Keratinocyte (primary cell): ENCODE results near the gene TNS1. TPM values are rescaled to one million over a fixed set of nuclear protein-coding genes. Genes with fewer than 3 reads are reported as not detected.

Experiments
- DNase-seq: peaks from one replicate; pipeline ENCODE4 v3.0.0-alpha.2; 2011; ENCODE audit warnings: low read depth, missing footprints, low spot score
- FAIRE-seq: peaks from 2 replicates; lab custom pipeline; 2011; peaks lifted over from hg19 to GRCh38; lab: Jason Lieb, UNC
- H2AFZ ChIP-seq: 2 replicates; pipeline ENCODE4 v1.6.0; 2012; ENCODE audit warnings: low read length, control low read depth, inconsistent platforms; ENCODE audit not compliant: control insufficient read depth
- H3K27ac ChIP-seq: 2 replicates; pipeline ENCODE4 v1.5.1; 2011; ENCODE audit warnings: low read length; ENCODE audit not compliant: control insufficient read depth, insufficient read depth
- H3K27me3 ChIP-seq: 3 replicates; pipeline ENCODE4 v1.6.0; 2011; ENCODE audit warnings: low read length; ENCODE audit not compliant: control insufficient read depth, insufficient read depth; ENCODE audit errors: extremely low read depth
- H3K36me3 ChIP-seq, 2 experiments: 2 replicates in 1 of 2; 3 replicates in 1 of 2; pipeline ENCODE4 v1.5.1; 2011; ENCODE audit warnings: low read length in 2 of 2, mild to moderate bottlenecking in 1 of 2; ENCODE audit not compliant: control insufficient read depth in 2 of 2, insufficient read depth in 2 of 2; ENCODE audit errors: extremely low read depth in 1 of 2
- H3K4me1 ChIP-seq: 3 replicates; pipeline ENCODE4 v1.5.1; 2011; ENCODE audit warnings: low read length; ENCODE audit not compliant: control insufficient read depth, insufficient read depth; ENCODE audit errors: extremely low read depth
- H3K4me2 ChIP-seq: 3 replicates; pipeline ENCODE4 v1.6.0; 2011; ENCODE audit warnings: low read depth, low read length; ENCODE audit not compliant: control insufficient read depth, insufficient read depth; ENCODE audit errors: extremely low read depth
- H3K4me3 ChIP-seq, 3 experiments: fragments of 200-600 bp in 1 of 3; sonication (generic) in 1 of 3; 2 replicates in 2 of 3; 3 replicates in 1 of 3; pipeline ENCODE4 v1.5.1; 2011 to 2016; ENCODE audit warnings: low read length in 3 of 3, mild to moderate bottlenecking in 3 of 3, control low read depth in 2 of 3, inconsistent platforms in 1 of 3, low read depth in 1 of 3, mixed read lengths in 1 of 3, mixed run types in 1 of 3, moderate library complexity in 1 of 3; ENCODE audit not compliant: control insufficient read depth in 2 of 3, insufficient read depth in 2 of 3; ENCODE audit errors: extremely low read depth in 1 of 3
- H3K79me2 ChIP-seq: 2 replicates; pipeline ENCODE4 v1.6.0; 2012; ENCODE audit warnings: low read length; ENCODE audit not compliant: control insufficient read depth, insufficient read depth
- H3K9ac ChIP-seq: 3 replicates; pipeline ENCODE4 v1.6.0; 2011; ENCODE audit warnings: low read length; ENCODE audit not compliant: control insufficient read depth, insufficient read depth; ENCODE audit errors: extremely low read depth
- H3K9me1 ChIP-seq: 3 replicates; pipeline ENCODE4 v1.6.0; 2011; ENCODE audit warnings: low read length; ENCODE audit not compliant: control insufficient read depth, insufficient read depth; ENCODE audit errors: extremely low read depth
- H3K9me3 ChIP-seq: 2 replicates; pipeline ENCODE4 v1.5.1; 2012; ENCODE audit warnings: low read depth, low read length; ENCODE audit not compliant: control insufficient read depth
- H4K20me1 ChIP-seq: 3 replicates; pipeline ENCODE4 v1.6.0; 2011; ENCODE audit warnings: low read length; ENCODE audit not compliant: control insufficient read depth, insufficient read depth; ENCODE audit errors: extremely low read depth
- EZH2 ChIP-seq: IDR thresholded peaks from one replicate; pipeline ENCODE4 v1.6.1; 2012; ENCODE audit warnings: inconsistent platforms, mild to moderate bottlenecking, low read length, moderate library complexity
- dilution Hi-C: fragments of 300-500 bp; cut with MboI; formaldehyde crosslinking; loops from one replicate; pipeline ENCODE4 v1.7.0; 2020; ENCODE audit warnings: low sequenced_read_pairs; ENCODE audit not compliant: extremely low pct_ligation_motif_present
- polyA plus RNA-seq, 5 experiments: library from polyadenylated mRNA; depleted of rRNA in 3 of 5; stranded (reverse) in 3 of 5; stranded (forward) in 1 of 5; unstranded in 1 of 5; fragments of >200 nt; gene quantifications; 1 replicate in 1 of 5; 2 replicates in 3 of 5; 3 replicates in 1 of 5; pipeline versions ENCODE4 v1.2.1 to v1.2.3, GENCODE V29; 2011 to 2012; ENCODE audit warnings: missing spikeins in 2 of 5, low read depth in 1 of 5, low replicate concordance in 1 of 5
- TF ChIP-seq, protein P1 (sequence below), 3 experiments: IDR thresholded peaks in 1 of 3; conservative IDR thresholded peaks in 1 of 3; optimal IDR thresholded peaks in 1 of 3; 2 replicates in 2 of 3; 3 replicates in 1 of 3; pipeline versions ENCODE3 to v1.5.1; 2011; ENCODE audit warnings: low read length in 3 of 3, mild to moderate bottlenecking in 3 of 3, moderate library complexity in 2 of 3, control low read depth in 1 of 3, inconsistent platforms in 1 of 3; ENCODE audit not compliant: insufficient read depth in 2 of 3; ENCODE audit errors: extremely low read depth in 1 of 3

Gene TNS1
- polyA plus RNA-seq, 1 donor (not counting 4 experiments of a cell fraction or from before 2014, with no cell fraction given), result 2.5 TPM

DNA sequence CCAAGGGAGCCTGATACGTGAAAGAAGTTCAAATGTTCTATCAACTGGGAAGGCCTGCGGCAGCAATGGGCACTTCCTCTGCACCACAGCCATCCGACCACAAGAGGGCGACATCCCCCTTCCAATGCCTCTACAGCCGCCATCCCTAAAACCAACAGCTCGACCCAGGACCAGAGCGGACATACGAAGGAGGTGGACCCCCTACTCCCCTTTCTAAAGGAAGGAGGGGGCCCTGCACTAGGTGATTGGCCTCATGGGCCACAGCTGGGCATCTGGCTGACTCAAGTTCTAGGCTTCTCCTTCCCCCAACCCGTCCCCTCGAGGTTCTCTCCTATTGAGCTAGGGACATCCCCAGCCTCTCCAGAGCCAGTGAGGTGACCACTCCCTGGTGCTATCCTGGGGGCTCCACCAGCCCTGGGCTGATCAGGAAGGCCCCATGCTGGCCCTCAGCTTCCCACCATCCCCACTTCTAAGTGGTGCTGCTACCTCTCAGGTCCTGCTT, 217.2 kb downstream of the TNS1 start:
- Histone ChIP-seq H3K4me3 (no peak overlapping the region), H3K79me2 (no peaks in the 10 kb centered on the region), H3K4me1 (no peaks in the 10 kb centered on the region), H2AFZ (peak overlapping the region; percentile 22), H3K27me3 (no peaks in the 10 kb centered on the region), H3K9me1 (no peaks in the 10 kb centered on the region), H3K4me2 (no peak overlapping the region), H3K27ac (no peak overlapping the region), H3K9me3 (no peaks in the 10 kb centered on the region), H4K20me1 (no peaks in the 10 kb centered on the region), H3K9ac (no peak overlapping the region), H3K36me3 (no peaks in the 10 kb centered on the region)
- FAIRE-seq (peak; percentile 98), DNase-seq (no peak)
- dilution Hi-C loops, result no loop called here
- TF ChIP-seq, protein P1, sequence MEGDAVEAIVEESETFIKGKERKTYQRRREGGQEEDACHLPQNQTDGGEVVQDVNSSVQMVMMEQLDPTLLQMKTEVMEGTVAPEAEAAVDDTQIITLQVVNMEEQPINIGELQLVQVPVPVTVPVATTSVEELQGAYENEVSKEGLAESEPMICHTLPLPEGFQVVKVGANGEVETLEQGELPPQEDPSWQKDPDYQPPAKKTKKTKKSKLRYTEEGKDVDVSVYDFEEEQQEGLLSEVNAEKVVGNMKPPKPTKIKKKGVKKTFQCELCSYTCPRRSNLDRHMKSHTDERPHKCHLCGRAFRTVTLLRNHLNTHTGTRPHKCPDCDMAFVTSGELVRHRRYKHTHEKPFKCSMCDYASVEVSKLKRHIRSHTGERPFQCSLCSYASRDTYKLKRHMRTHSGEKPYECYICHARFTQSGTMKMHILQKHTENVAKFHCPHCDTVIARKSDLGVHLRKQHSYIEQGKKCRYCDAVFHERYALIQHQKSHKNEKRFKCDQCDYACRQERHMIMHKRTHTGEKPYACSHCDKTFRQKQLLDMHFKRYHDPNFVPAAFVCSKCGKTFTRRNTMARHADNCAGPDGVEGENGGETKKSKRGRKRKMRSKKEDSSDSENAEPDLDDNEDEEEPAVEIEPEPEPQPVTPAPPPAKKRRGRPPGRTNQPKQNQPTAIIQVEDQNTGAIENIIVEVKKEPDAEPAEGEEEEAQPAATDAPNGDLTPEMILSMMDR (optimal IDR thresholded peaks at IDR 0.05 in 1 of 3, IDR thresholded peaks at IDR 0.05 in 1 of 3, conservative IDR thresholded peaks at IDR 0.05 in 1 of 3; ENCODE audit: extremely low read depth in 1 of 3, insufficient read depth in 2 of 3, low read length in 3 of 3), result peak; percentile 94 to 99 (median 98)
- no peak for TF ChIP-seq EZH2

DNA sequence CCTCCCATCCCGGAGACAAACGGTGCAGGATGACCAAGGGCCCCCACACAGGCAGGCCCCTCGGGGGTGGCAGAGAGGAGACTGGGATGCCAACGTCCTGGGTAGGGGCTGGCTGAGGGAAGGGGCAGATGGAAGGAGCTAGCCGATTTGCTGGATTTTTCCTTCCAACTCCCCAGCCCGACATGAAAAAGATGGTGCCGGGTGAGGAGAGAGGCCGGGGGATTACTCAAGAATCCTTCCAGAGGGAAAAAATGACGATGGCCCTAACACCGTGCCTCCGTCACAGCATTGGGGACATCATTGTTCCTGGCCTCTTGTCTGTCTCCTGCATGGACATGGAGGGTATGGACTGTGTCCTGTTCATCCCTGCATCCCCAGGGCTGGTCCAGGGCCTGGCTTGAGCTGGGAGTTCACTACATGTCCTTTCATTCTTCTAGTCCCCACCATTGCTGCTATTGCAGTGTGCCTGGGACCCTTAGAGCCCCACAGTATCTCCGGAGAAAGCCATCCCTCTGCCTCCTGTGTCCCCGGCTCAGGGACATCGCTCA, 217.7 kb downstream of the TNS1 start:
- no peak for FAIRE-seq
- Histone ChIP-seq H3K4me2 (no peak overlapping the region), H3K9ac (no peak overlapping the region)

More for the DNA sequence above, 217.7 kb downstream of the TNS1 start:
- H2AFZ ChIP-seq, result peak overlapping the region; percentile 22
- H3K27me3 ChIP-seq, result no peaks in the 10 kb centered on the region
- no peaks in the 10 kb centered on the region for H3K36me3 ChIP-seq
- TF ChIP-seq, protein P1 (optimal IDR thresholded peaks at IDR 0.05 in 1 of 3, IDR thresholded peaks at IDR 0.05 in 1 of 3, conservative IDR thresholded peaks at IDR 0.05 in 1 of 3; ENCODE audit: extremely low read depth in 1 of 3, insufficient read depth in 2 of 3, low read length in 3 of 3), result no peak
- TF ChIP-seq EZH2, result no peak
- dilution Hi-C loops, result no loop called here
- no peaks in the 10 kb centered on the region for H3K4me1 ChIP-seq
- no peaks in the 10 kb centered on the region for H3K79me2 ChIP-seq
- H3K27ac ChIP-seq, result no peak overlapping the region
- no peak overlapping the region for H3K4me3 ChIP-seq
- no peak for DNase-seq
- no peaks in the 10 kb centered on the region for H4K20me1 ChIP-seq
- H3K9me3 ChIP-seq, result no peaks in the 10 kb centered on the region
- no peaks in the 10 kb centered on the region for H3K9me1 ChIP-seq
